ENCODE data around the gene SMPDL3A. TPM values are rescaled to one million over a fixed set of nuclear protein-coding genes. Genes with fewer than 3 reads are reported as not detected.

Gene SMPDL3A
- total RNA-seq, 1 donor from 2014 or later: 7.4 TPM

- Histone ChIP-seq H3K36me3 (ENCODE audit: control insufficient read depth, insufficient read depth, low read length) (no peaks in the 10 kb centered on the region), H3K4me3 (ENCODE audit: low read depth, low read length) (no peak overlapping the region), H3K27me3 (ENCODE audit: control insufficient read depth, insufficient read depth, low read length) (no peaks in the 10 kb centered on the region)
- DNase-seq (ENCODE audit: low read depth) (no peak), FAIRE-seq (no peak)
- no peak for TF ChIP-seq CTCF (IDR thresholded peaks at IDR 0.05; ENCODE audit: insufficient read depth, low read length, severe bottlenecking)
Measured at GRCh38 chr6:122792766-122793165, 3.7 kb downstream of the SMPDL3A start.

DNA sequence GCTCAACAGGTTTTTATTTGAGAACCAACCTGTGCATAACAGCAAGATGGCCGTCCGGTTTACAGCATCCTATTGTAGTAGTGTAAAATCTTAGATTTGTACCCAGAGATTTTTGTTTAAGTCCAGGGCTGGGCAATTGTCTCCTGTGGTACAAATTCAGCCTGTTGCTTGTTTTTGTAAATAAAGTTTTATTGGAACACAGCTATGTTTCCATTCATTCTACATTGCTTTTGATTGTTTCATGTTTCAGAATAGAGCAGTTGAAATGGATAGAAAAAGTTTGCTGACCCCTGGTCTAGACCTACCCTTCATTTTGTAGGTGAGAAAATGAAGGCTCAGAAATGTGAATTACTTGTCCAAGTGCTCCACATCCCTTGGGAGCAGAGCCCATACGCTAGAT is 8.5 kb downstream of the SMPDL3A start:
- no peak for FAIRE-seq
- DNase-seq (ENCODE audit: low read depth): no peak
- Histone ChIP-seq H3K27me3 (ENCODE audit: control insufficient read depth, insufficient read depth, low read length) (no peaks in the 10 kb centered on the region), H3K36me3 (ENCODE audit: control insufficient read depth, insufficient read depth, low read length) (no peaks in the 10 kb centered on the region), H3K4me3 (ENCODE audit: low read depth, low read length) (no peak overlapping the region)
- no peak for TF ChIP-seq CTCF (IDR thresholded peaks at IDR 0.05; ENCODE audit: insufficient read depth, low read length, severe bottlenecking)

- no peak overlapping the region for H3K4me3 ChIP-seq (ENCODE audit: low read depth, low read length)
- peak; percentile 90 for FAIRE-seq
- H3K36me3 ChIP-seq (ENCODE audit: control insufficient read depth, insufficient read depth, low read length): no peaks in the 10 kb centered on the region
- no peak for TF ChIP-seq CTCF (IDR thresholded peaks at IDR 0.05; ENCODE audit: insufficient read depth, low read length, severe bottlenecking)
- DNase-seq (ENCODE audit: low read depth): peak; percentile 90
- no peaks in the 10 kb centered on the region for H3K27me3 ChIP-seq (ENCODE audit: control insufficient read depth, insufficient read depth, low read length)
Measured at GRCh38 chr6:122798099-122798641, 9.1 kb downstream of the SMPDL3A start.

- no peak for TF ChIP-seq CTCF (IDR thresholded peaks at IDR 0.05; ENCODE audit: insufficient read depth, low read length, severe bottlenecking)
- Histone ChIP-seq H3K4me3 (ENCODE audit: low read depth, low read length) (no peak overlapping the region), H3K36me3 (ENCODE audit: control insufficient read depth, insufficient read depth, low read length) (no peaks in the 10 kb centered on the region), H3K27me3 (ENCODE audit: control insufficient read depth, insufficient read depth, low read length) (no peaks in the 10 kb centered on the region)
- DNase-seq (ENCODE audit: low read depth) (peak; percentile 23), FAIRE-seq (no peak)
Measured at GRCh38 chr6:122799140-122799745, 10.2 kb downstream of the SMPDL3A start.

- Histone ChIP-seq H3K36me3 (ENCODE audit: control insufficient read depth, insufficient read depth, low read length) (no peaks in the 10 kb centered on the region), H3K4me3 (ENCODE audit: low read depth, low read length) (no peak overlapping the region), H3K27me3 (ENCODE audit: control insufficient read depth, insufficient read depth, low read length) (no peaks in the 10 kb centered on the region)
- FAIRE-seq (no peak), DNase-seq (ENCODE audit: low read depth) (peak; percentile 88)
- no peak for TF ChIP-seq CTCF (IDR thresholded peaks at IDR 0.05; ENCODE audit: insufficient read depth, low read length, severe bottlenecking)
Measured at GRCh38 chr6:122799916-122800686, 11.0 kb downstream of the SMPDL3A start.

All from bronchial epithelial cell (primary cell).